DMS 273 (cell line): ENCODE measurements around the gene GTF3C4.
A peak's percentile ranks its signal among the peaks of the same experiment; 100 is the strongest.

ENCODE experiments used
- DNase-seq: peaks from one replicate; lab custom pipeline; 2025; ENCODE audit not compliant: unreplicated experiment; lab: John Stamatoyannopoulos, UW

The GTF3C4 gene

DNA sequence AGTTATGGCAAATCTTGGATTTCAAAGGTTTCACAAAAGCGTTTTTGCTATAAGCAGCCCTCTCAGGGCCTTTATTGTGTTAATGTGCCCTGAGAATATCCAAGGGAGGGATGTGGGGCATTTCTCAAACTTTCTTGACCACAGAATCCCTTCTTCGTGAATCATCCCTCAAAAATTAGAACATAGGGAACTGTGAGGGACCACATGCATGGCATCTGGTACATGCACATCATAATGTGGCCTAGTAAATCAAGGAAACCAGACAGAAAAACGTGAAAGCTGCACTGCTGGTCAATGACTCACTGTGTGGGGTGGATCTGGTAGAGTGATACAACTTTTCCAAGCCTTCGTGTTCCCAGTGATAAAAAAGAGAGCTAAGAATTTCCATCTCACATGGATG is 22.9 kb upstream of the GTF3C4 start:
- no peak for DNase-seq

DNA sequence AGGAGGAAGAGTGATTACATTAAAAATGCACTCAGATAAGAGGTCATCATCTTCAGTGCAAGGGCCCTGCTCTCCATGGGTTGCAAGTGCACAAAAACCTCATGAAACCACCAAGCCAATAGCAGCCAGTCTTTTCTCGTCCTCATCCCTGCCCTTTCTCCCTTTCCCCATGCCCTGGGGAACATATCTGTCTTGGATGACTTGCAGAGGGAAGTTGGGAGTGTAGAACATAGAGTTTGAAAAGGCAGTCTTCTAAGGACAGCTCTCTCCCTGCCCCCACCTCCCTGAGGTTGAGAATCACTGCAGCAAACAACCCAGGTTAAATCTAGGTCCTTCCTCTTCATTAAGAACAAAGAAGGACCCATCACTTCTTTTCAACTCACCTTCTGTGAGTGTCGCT is 22.5 kb upstream of the GTF3C4 start:
- DNase-seq: no peak

DNA sequence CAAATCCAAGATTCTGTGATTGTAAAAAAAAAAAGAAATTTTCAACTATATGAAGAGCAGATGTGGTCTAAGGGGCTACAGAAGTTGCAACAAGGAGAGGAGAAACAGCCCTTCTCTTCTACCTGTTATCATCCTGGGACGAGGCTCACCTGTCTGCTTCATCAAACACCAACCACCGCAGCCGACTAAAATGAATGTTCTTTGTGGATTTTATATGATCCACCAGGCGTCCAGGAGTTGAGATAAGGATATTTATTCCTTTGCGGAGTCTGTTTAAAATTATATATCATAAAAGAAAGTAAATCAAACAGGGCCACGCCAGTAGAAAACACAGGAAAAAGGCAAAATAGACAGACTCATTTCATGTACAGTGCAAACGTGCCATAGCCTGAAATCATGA is 22.0 kb upstream of the GTF3C4 start:
- no peak for DNase-seq

DNA sequence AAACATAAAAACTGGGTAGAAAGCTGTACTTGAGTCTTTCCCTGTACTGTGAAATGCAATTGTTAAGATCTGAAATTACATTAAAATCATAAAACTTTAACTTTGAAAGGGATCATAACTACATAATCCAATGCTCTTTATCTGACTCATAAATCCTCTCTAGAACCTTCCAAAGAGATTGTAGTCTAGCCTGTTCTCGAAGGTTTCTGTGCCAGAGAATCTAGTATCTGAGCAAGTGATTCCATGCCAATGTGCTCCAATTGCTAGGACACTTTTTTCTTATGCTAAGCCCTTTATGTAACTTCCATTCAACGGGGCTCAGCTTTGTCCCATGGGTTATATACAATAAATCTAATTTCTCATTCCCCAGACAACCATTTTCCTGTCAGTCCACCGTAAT is 21.6 kb upstream of the GTF3C4 start:
- DNase-seq: no peak

DNA sequence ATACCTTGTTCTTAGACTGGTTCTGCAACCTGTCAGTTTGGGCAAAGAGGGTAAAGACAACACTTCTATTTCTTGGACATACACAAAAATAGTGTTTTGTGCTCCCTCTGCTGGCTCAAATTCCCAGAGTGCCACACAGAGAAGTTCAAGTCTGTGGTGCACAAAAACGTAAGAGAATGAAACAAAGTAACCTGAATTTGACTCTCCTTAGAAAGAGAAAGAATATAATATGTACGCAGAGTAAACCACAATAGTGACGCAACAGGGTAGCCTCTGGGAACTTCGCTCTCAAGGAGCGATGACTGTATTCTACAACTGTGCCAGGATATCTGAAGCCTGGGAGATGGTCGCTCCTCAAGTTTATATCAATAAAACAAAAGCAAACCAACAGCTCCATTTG is 19.0 kb upstream of the GTF3C4 start:
- peak; percentile 22 for DNase-seq

DNA sequence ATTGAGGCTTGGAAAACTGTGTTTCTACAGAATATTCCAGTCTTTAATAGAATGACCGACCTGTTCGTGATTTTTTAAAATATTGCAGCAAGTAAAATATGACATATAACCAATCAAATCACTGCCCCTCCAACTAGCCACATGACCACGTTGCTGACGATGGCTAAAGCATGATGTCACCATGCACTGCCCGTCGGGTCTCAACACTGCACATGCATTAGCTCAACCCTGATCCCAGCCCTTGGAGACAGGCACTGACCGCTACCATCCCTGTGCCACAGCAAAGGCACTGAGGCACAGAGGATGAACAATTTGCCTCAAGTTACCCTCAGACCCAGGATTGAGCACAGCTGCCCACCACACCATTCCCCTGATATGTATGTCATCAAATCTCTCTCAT is 14.0 kb upstream of the GTF3C4 start:
- DNase-seq: no peak

DNA sequence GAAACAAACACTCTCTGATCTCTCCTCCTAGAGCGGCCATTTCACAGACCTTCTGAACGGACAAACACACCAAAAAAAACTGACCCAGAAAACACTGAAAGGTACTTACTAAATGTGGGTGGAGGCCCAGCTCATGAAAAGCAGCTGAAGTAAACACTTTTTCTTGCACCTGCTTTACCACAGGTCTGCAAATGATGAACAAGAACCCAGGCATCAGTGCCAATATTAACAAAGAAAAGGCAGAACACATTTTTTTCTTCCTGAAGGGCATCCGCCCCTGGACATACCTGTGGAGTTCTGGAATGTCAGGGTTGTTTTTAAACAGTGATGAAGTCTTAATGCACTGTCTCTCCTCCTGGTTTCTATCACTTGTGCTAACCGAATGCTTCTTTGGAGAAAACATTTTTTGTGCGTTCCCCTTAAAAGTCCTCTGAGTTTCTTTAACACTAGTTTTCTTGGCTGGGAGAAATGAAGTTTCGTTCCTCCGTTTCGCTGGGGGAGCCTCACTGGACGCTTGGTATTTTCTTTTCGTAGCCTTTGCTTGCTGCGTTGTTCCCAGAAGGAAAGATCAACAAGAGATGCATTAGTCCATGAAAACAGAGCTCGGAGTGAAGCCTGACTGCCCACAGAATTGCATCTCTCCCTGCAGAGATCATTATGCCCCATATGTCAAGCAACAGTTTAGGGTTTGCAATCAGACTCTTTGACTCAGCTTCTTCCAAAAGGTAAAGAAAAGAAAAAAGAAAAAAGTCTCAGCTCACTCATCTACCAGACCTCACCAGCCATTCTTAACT is 7.9 kb upstream of the GTF3C4 start:
- DNase-seq: no peak

DNA sequence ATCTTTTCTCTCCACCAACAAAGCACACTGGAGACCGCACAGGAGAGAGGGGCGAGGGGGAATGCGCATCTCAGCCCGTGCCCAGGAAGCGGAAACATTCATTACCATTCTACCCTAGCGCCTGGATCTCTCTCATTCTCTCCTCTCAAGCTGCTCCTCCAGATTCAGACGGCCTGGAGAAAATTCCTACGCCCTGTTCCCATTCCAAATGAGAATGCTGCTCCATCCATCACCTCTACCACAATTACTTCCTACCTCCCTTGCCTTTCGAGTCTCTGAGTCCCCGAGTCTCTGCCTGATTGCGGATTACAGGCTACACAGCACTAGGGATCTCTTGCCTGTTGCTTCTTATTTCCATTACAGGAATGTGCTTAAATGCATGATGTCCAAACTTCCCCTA is 7.1 kb upstream of the GTF3C4 start:
- no peak for DNase-seq

DNA sequence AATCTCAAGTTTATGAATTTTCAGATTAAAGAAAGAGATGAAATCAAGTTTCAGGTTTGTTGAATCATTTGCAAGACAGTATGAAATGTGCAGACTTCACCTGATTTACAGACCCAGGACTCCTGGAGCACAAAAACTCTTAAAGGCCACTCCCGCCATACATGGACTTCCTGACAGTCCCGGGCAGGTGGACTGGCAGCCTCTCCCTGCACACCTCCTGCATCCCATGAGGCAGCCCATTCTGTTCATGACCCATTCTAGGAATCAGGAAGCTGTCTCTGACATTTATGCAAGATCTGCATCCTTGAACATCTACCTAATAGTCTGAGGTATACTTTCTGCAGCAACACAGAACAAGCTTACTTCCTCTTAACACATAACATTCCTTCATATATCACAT is 6.4 kb upstream of the GTF3C4 start:
- no peak for DNase-seq

DNA sequence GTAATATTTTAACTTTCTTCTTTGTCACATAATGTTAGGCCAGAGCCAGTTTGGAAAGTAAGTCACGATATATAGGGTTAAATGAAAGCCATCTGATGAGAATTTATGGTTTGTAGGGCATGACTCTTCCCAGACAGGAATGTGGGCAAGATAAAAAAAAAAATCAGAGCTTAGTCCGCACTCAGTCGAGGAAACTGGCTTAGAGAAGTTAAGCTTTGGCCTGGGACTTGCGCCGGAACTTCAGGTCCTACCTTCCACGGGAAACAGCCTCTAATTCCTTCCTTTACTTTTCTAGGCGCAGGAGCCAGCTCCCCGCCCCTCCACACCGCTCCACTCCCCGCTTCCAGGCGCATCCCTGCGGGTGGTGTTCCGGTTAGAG is 956 bp upstream of the GTF3C4 start:
- peak; percentile 91 for DNase-seq

DNA sequence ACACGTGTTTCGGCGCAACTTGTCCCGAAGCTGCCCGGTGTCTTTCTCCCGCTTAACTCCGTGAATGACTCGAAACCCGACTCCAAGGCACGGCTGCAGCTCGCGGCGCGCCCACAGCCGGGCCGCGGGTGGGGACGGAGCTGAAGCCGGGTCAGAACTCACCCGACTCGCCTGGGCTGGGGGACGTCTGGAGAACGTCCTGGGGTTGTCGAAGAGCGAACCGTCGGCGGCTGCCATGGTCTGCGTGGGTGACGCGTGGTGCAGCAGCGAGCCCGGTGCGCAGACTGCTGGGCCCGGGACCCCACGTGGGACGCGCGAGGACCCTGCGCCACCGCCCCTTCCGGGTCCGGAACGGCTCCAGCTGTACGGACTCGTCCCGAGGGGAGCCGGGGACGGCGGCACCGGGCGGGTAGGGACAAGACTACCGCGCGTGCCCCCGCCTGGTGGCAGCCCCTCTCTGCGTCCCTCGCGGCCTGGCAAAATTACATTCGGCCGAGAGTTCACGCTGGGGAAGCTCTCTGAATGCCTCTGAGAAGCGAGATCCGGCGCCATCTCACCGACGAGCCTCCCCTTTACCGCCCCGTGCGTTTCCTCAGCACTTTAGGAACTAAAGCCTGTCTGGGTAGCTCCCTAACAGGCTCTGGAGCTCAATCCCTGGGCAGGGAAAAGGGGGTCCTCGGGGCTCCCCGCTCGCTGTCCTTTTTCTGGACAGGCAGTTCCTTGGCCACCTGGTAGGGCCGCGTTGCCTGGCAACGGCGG is 387 bp upstream of the GTF3C4 start, which contains the start of gene DDX31:
TSS of gene DDX31 (minus strand) at position 286 of the 759 bp plus-strand sequence. CDS start at position 237, 49 bp downstream.
- DNase-seq: peak; percentile 91

DNA sequence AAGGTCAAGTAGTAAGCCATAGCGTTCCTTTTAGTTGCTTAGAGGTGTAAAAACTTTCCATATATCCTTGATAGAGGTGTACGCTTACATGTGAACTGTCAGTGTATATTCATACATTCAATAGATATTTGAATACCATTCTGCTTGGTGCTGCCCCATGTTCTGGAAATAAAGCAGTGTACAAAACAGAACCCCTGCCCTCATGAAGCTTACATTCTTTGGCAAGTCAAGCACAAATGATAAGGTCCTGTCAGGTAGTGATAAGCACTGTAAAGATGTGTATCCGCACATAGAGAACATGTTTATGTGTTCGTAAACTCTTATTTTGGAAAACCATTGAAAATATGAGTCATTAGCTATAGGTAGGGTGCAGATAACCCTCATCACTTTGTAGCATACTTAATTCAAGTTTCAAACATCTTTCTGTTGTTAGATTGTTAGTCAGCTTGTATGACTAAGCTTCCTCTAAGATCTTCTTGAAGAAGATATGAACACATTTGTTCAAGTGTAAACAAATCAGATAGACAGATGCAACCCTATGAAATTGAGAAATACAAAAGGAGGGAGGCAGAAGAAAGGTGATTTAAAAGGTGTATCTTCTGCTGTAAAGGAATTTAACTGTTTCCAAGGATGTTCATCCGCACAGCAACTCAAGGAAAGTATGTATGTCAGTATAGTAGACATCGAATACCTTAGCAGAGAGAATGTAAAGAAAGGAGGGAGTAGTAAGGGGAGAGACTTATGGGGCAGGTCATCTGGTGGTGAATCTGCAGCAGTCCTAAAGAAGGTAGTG is 1.6 kb downstream of the GTF3C4 start:
- no peak for DNase-seq

DNA sequence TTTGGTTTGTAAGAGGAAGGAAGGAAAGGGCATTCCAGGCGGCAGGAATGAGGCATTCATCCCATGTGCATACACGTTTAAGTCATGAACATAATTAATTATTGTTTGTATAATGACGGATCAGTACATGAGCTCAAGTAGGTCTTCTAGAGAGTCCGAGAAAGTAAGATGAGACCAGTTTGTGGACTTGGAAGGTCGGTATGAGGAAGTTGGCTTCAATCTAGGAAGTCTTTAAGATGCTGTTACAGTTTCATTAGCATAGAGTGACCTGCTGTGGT is 2.1 kb downstream of the GTF3C4 start:
- no peak for DNase-seq

DNA sequence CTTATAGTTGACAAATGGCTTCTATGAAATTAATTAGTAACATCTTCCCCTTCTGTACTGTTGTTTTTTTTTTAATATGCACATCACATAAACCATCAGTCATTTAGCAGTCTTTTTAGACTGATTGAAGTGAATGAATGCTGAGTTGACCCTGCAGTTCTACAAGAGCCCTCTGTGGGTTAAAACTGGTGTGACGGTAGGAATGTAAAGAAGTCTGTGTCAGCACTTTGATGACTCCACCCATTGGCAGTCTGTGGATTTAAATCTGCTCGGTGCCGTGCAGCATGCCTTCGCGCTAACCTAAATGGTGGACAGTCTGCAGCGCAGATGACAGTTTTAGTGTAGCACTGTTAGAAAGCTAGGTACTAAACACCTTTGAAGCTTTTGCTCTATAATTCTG is 3.1 kb downstream of the GTF3C4 start:
- peak; percentile 43 for DNase-seq

DNA sequence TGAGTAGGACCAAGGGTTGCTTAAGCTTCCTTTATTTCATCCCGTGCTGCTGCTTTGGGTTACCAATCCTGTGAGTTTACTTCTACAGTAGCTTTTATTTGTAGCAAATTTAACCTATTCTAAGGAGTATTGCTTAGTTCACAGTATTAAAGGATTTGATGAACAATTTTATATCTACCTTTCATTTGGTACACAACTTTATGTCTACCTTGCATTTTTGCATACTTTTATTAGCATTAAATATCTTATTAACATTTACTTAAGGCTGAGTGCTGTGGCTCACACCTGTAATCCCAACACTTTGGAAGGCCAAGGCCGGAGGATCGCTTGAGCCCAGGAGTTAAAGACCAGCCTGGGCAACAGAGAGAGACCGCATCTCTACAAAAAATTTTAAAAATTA is 4.2 kb downstream of the GTF3C4 start:
- DNase-seq: no peak

DNA sequence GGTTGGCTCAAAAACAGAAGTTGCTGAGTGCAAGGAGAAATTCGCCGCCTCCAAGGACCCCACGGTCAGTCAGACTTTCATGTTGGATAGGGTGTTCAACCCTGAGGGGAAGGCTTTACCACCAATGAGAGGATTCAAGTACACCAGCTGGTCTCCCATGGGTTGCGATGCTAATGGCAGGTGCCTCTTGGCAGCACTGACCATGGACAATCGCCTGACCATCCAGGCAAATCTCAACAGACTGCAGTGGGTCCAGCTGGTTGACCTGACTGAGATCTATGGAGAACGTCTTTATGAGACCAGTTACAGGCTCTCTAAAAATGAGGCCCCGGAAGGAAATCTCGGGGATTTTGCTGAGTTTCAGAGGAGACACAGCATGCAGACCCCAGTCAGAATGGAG is 7.7 kb downstream of the GTF3C4 start:
- no peak for DNase-seq

DNA sequence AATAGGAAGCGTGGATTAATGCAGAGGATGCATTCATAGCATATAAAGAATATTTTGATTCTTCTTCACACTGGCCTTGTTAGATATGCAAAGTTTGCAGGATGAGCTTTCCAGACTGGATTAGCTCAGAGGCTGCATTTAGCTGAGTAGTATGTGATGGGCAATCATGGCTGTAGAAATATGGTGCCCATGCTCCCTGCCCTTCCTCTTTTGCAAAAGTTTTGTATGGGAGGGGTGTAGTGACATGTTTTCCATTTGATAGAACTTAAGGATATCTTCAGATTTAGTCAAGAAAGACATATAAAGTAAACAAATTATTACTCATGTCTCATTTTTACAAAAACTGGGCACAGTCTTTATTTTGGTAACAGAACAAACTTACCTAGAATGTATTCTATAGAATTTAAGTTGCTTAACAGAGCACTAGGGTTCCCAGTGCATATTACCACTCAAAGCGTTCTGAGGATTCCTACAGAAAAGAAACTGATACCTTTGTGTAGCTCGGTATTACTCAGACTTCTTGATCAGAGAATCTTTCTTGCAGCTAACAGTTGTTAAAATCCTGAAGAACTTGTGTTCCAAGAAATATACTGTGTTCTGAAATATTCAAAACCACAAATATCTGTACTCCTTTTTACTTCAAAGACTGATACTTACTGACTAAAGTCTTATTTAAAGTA is 9.8 kb downstream of the GTF3C4 start:
- no peak for DNase-seq

DNA sequence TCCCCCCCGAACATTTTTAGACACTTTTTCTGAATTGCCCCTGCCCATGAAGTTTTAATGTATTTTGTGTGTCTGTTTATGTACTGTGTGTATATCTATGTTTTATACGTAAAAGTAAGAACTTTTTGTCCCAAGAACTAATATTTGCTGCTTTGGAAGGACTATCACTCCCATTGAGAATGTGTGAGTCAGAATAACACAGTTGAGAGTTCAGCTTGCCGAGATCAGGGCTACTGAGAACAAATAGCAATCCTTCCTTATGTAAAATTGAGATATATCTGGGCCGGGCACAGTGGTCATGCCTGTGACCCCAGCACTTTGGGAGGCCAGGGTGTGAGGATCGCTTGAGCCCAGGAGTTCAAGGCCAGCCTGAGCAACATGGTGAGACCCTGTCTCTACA is 11.3 kb downstream of the GTF3C4 start:
- no peak for DNase-seq

DNA sequence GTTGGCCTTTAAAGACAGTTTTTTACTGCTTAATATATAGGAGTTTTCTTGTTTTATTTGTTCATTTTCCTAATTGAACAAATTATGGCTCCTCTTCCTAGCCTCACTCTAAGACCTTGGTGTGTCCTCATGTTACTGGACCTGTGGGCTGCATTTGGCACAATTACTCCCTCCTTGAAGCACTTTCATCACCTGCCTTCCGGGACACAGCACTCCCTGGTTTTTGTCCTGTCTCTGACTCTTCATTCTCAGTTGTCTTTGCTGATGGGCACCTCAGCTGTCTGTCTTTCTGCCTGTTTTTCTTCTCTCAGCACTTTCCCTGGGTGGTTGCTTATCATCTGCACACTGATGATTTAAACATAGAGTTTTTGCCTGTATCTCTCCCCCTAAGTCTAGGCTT is 13.6 kb downstream of the GTF3C4 start:
- no peak for DNase-seq

DNA sequence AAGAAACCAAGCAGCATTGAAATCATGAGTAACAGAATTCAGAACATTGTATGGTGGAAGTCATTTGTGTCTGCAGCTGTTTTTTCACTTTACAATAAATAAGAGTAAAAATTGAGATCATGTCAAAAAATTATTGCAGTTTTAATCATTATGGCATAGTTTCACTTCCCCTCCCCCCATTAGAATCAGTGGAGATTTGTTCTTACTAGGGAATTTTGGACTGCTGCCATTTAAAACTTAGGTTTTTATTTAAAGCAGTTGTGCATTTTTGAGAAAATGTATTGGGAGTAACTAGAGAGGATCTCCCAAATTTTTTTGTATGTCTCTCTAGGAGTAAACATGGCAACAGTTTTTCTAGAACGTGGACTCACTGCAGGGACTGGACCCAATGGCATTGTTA is 20.4 kb downstream of the GTF3C4 start:
- no peak for DNase-seq

DNA sequence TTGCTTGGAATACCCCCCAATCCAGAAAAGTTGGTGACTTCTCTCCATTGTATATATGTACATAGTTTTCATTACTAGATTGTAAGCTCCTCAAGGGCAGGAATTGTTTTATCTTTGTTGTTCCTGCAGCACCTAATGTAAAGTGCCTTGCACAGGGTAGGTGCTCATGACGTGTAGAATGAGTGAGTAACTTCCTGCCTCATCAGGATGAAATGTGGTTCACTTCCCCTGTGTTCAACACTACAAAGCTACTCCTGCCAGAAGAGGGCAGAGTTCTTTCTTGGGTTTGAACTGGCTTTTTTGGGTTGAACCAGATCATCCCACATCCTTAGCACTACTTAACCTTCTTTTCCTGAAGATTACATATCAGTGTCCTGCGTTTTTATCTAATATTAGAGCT is 23.9 kb downstream of the GTF3C4 start:
- peak; percentile 33 for DNase-seq
